HG02870 (cell line): ENCODE measurements around the gene HOXB8.

Source experiments
- ATAC-seq: cut with Tn5 transposase; IDR thresholded peaks from one replicate; pipeline ENCODE4 v1.9.1; 2021; ENCODE audit warnings: mild to moderate bottlenecking, moderate library complexity; ENCODE audit not compliant: unreplicated experiment

The HOXB8 gene

GRCh38 chr17:48615047-48615962 is at the start of gene HOXB8:
TSS of gene HOXB8 (minus strand) at chr17:48615292. CDS start at chr17:48614704, 588 bp downstream.
- ATAC-seq = no peak

DNA sequence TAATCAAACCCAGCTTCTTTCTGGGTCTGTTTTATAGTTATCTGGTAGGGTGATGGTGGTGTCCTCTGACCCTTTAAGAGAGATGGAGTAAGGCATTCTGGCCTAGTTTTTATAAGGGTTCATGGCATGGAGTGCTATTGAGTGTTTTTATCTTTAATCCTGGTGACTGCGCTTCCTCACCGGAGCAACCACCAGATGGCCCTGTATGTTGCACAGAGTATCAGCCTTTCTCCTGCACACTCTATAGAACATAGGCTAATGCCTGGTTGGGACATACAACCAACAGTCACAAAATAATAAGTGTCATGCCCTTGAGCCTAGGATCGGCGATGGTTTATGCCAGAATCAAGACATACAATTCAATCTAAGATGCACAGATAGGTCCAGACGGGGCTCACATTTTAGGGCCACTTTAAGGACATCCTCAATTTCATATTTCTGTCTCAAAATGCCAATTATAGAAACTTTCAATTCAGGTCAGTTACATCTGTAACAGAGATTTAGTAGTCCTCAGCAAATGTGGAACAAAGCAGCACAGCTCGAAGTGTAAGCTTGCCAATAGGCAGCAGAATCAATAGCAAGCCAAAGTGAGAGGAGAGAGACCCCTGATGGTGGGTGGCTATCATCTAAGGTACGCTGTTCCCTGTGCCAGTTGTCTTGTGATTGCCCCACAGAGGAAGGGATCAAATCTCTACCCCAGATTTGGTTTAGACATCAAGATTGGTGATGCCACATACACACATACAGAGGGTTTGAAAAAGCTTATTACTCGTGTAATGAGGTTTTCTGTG is 48.2 kb upstream of the HOXB8 start:
- no peak for ATAC-seq

- ATAC-seq = no peak
Observed at GRCh38 chr17:48655913-48656312, 40.8 kb upstream of the HOXB8 start.

DNA sequence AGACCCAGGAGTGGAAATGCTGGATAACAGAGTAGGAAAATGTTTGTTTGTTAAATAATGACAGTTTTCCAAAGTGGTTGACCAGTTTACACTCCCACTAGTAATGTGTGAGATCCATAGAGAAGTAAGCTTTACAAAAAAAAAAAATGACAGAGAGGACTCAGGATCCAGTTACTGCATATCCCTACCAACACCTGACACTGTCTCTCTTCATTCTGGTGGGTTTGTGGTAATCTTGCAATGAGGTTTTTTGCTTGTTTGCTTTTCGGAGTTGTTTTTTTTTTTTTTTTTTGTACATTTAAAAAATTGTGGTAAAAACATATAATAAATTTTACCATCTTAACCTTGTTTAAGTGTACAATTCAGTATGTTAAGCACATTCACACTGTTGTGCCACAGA is 34.6 kb upstream of the HOXB8 start:
- ATAC-seq = no peak

GRCh38 chr17:48647963-48648245 is 32.8 kb upstream of the HOXB8 start:
- ATAC-seq = no peak

GRCh38 chr17:48647103-48647962 is 32.2 kb upstream of the HOXB8 start:
- ATAC-seq = no peak

DNA sequence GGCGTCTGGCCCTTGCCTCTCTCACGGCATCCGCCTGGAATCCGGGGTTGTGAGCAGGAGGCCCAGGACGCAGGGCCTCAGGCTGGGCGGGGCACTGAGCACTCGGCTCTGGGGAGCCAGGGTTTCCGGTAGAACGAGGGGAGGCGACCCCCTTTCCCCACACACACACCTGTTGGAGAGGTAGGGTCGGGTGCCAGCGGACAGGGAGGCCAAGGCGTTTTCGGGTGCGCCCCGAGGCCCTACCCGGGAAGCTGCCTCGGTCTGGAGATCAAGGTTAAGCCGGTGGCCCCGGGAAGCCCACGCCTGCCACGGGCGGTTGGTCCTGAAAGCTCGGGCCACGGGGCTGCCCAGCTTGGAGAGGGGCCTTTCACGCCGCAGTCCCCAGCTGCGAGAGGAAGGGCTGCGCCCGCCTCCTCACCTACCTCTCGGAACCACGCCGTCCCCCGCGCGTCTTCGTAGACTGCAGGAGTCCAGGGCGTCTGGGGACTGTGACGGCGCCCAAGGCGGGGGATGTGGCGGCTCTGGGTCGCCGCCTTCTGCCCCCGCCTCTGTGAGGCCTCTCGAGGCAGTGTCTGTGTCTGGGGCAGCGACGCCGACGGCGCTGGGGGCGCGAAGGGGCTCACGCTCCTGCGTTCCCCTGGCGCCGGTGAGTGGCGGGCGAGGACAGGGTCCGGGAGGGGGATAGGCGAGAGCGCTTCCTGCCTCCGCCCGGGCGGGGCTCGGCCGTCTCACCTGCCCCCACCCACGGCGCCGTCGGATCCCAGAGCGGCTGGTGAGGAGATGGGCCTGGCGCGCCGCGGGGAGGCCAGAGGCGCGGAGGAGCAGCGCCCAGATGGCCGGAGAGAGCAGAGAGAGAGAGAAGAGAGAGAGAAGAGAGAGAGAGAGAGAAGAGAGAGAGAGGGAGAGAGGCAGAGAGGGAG is 31.4 kb upstream of the HOXB8 start:
- ATAC-seq = no peak

GRCh38 chr17:48645639-48646182 is 30.6 kb upstream of the HOXB8 start:
- no peak for ATAC-seq

DNA sequence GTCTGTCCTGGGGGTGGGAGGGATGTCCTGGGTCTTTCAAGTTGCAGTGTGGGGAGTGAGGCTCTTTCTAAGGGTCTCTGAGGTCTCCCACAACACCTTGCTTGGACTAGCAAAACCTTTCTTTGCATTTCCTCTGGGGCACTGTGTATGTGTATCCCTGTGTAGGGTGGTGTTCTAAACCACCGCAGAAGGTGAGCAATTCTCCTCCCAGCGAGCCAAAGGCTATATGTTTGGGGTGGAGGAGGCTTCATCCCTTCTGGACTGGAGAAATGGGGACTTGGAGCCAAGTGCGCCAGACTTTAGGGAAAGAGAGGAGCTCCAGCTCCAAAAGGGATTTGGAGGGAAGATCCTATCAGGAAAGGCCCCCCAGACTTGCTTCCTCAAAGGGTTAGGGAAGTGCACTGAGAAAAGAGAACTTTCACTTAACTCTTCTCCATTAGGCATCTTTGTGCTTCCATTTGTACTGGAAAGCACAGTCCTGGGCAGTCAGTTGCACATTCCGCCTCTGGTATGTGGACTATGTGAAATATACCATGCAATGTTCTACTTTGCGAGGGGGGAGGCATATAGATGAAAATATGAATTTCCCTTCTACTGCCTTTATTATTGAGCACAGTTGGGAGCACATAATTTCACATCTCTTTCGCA is 29.9 kb upstream of the HOXB8 start:
- no peak for ATAC-seq

DNA sequence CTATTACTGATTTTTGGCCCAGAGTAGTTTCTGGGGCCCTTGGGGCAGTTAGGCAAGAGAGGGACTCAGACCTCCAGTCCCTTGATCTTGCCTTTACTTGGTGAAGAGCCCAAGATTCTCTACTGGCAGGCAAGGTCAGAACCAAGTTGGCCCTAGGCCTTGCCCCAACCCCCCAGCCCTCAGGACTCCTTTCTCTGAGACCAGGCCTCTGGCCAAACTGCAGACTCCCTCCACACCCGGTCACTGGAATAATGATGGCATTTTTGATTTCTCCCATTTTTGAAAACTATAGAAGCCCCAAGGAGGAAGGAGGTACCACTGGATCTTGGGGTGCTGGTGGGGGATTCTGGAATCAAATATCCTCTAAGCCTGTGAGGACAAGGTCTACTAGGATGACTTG is 29.1 kb upstream of the HOXB8 start:
- ATAC-seq = no peak

- ATAC-seq = no peak
Observed at GRCh38 chr17:48643697-48644012, 28.6 kb upstream of the HOXB8 start.

- ATAC-seq = no peak
Observed at GRCh38 chr17:48642843-48643696, 28.0 kb upstream of the HOXB8 start.

GRCh38 chr17:48642059-48642842 is 27.2 kb upstream of the HOXB8 start:
- no peak for ATAC-seq

GRCh38 chr17:48641541-48642058 is 26.5 kb upstream of the HOXB8 start:
- ATAC-seq = no peak

DNA sequence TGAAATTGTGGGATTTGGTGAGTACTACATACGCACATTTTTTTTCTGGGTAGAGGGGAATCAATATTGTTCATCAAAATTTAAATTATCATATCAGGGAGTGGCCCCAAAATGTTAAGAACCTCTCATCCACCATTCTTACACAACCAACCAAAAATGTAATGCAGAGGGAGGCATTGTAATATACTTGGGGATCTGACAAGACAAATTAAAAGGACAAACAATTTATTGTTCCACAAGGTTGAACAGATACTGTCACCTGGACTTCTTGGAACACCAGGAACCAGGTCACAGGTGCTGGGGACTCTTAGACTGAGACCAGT is 25.7 kb upstream of the HOXB8 start:
- no peak for ATAC-seq

- ATAC-seq = no peak
Observed at GRCh38 chr17:48639982-48640857, 25.1 kb upstream of the HOXB8 start.

DNA sequence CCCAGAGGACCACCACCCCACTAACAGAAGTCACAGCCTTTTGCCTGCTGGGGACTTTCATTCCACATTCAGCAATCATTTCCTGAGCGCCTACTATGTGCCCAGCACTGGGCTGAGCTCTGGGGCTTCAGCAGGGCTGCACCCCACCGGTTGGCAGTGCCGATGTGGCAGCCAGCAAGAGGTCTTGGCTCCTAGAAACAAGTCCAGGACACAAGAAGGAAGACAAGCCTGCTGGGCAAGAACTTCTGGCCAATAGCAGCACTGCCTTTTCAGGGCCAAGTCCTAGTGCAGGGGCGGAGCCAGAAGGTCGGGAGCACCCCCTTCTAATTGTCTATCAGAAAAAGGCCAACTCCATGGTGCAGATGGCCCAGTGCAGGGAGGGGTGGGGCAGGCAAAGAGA is 24.0 kb upstream of the HOXB8 start:
- no peak for ATAC-seq
